Chondrocyte (in vitro differentiated cells): ENCODE data around the gene MAPK8IP1. TPM values are rescaled to one million over a fixed set of nuclear protein-coding genes. Genes with fewer than 3 reads are reported as not detected.

ENCODE experiments used
- DNase-seq: peaks from one replicate; pipeline ENCODE4 v3.0.0; 2021; ENCODE audit warnings: mixed read lengths, low spot score
- H3K27ac Mint-ChIP-seq: one replicate; pipeline ENCODE4 v1.8.0; 2021; ENCODE audit warnings: mild to moderate bottlenecking, moderate library complexity, mixed read lengths; ENCODE audit not compliant: unreplicated experiment
- H3K27me3 Mint-ChIP-seq: 2 replicates; pipeline ENCODE4 v1.8.0; 2021; ENCODE audit warnings: low read depth, mixed read lengths
- H3K36me3 Mint-ChIP-seq: 2 replicates; pipeline ENCODE4 v1.8.0; 2021; ENCODE audit warnings: low read depth, mixed read lengths
- H3K4me1 Mint-ChIP-seq: 2 replicates; pipeline ENCODE4 v1.8.0; 2021; ENCODE audit warnings: low read depth, mild to moderate bottlenecking, mixed read lengths
- H3K4me3 Mint-ChIP-seq: one replicate; pipeline ENCODE4 v1.8.0; 2021; ENCODE audit warnings: mild to moderate bottlenecking, moderate library complexity, mixed read lengths; ENCODE audit not compliant: unreplicated experiment
- H3K9me3 Mint-ChIP-seq: 2 replicates; pipeline ENCODE4 v1.8.0; 2021; ENCODE audit warnings: low read depth, mixed read lengths
- CTCF ChIP-seq: fragments of 200-600 bp; sonication (generic); IDR thresholded peaks from 2 replicates; pipeline ENCODE4 v1.5.0; 2021; ENCODE audit warnings: antibody characterized with exemption, mild to moderate bottlenecking, moderate library complexity
- total RNA-seq: library from RNA; stranded (reverse); gene quantifications from 3 replicates; pipeline ENCODE4 v1.2.1, GENCODE V29; 2021

Gene MAPK8IP1
- total RNA-seq, 1 donor from 2014 or later: 9.6 TPM

- Mint-ChIP-seq H3K36me3 (peaks cover 8% of the 10 kb centered on the region), H3K4me3 (no peak overlapping the region), H3K9me3 (no peaks in the 10 kb centered on the region), H3K27ac (no peak overlapping the region), H3K27me3 (no peaks in the 10 kb centered on the region), H3K4me1 (peaks cover 12% of the 10 kb centered on the region)
- no peak for DNase-seq
- no peak for TF ChIP-seq CTCF
Observed at GRCh38 chr11:45913942-45914635, 28.6 kb downstream of the MAPK8IP1 start.

- no peaks in the 10 kb centered on the region for H3K27me3 Mint-ChIP-seq
- TF ChIP-seq CTCF: no peak
- H3K9me3 Mint-ChIP-seq: no peaks in the 10 kb centered on the region
- peaks cover 8% of the 10 kb centered on the region for H3K36me3 Mint-ChIP-seq
- no peak for DNase-seq
- H3K27ac Mint-ChIP-seq: no peak overlapping the region
- peaks cover 12% of the 10 kb centered on the region for H3K4me1 Mint-ChIP-seq
- no peak overlapping the region for H3K4me3 Mint-ChIP-seq
Observed at GRCh38 chr11:45915446-45915845, 30.0 kb downstream of the MAPK8IP1 start.

- Mint-ChIP-seq H3K36me3 (peaks cover 2% of the 10 kb centered on the region), H3K4me1 (peaks cover 16% of the 10 kb centered on the region), H3K4me3 (peak overlapping the region; percentile 89), H3K9me3 (no peaks in the 10 kb centered on the region), H3K27me3 (peaks cover 5% of the 10 kb centered on the region), H3K27ac (peak overlapping the region; percentile 96)
- DNase-seq: no peak
- TF ChIP-seq CTCF: no peak
Observed at GRCh38 chr11:45917286-45917622, 31.8 kb downstream of the MAPK8IP1 start.

GRCh38 chr11:45917623-45918330 is 32.3 kb downstream of the MAPK8IP1 start, which contains the start of gene PEX16:
Gene PEX16, minus strand, starts transcription at chr11:45917877. Its CDS starts 66 bp downstream, at chr11:45917811.
- Mint-ChIP-seq H3K36me3 (peaks cover 2% of the 10 kb centered on the region), H3K27me3 (peaks cover 5% of the 10 kb centered on the region), H3K9me3 (no peaks in the 10 kb centered on the region), H3K4me3 (peak within 1 kb of the TSS; percentile 89), H3K27ac (peak within 1 kb of the TSS; percentile 96), H3K4me1 (peaks cover 16% of the 10 kb centered on the region)
- peak; percentile 100 for DNase-seq
- TF ChIP-seq CTCF: no peak

- Mint-ChIP-seq H3K4me1 (peaks cover 19% of the 10 kb centered on the region), H3K27ac (peak overlapping the region; percentile 96), H3K27me3 (peaks cover 9% of the 10 kb centered on the region), H3K9me3 (no peaks in the 10 kb centered on the region), H3K36me3 (peaks cover 2% of the 10 kb centered on the region), H3K4me3 (peak overlapping the region; percentile 89)
- TF ChIP-seq CTCF: no peak
- DNase-seq: peak; percentile 94
Observed at GRCh38 chr11:45918331-45918941, 33.0 kb downstream of the MAPK8IP1 start.
